Measurements from ENCODE around the gene KCNH1. TPM values are rescaled to one million over a fixed set of nuclear protein-coding genes. Genes with fewer than 3 reads are reported as not detected.

KCNH1 gene
- total and polyA plus RNA-seq, 2 of the 4 experiments (the other 2 are of a cell fraction): 0.27 to 0.54 TPM

- WGBS, 2 experiments (ENCODE audit: extremely low coverage in 2 of 2, insufficient read length in 1 of 2): no CpG with 5 or more reads among the region's 2 CpGs
- ATAC-seq (ENCODE audit: low read depth) (no peak), DNase-seq (no peak)
- no peak overlapping the region for H4K5ac ChIP-seq (ENCODE audit: low read depth, low read length)
- H3K4ac ChIP-seq (ENCODE audit: low read depth, low read length): no peak overlapping the region
- POLR2A ChIA-PET (ENCODE audit: unreplicated experiment): interaction anchor here (0.6 kb wide), 1 partner anchor 220 kb away, joined by 3 read pairs; no protein-coding TSS in a partner anchor
- intact Hi-C loops (cut with micrococcal nuclease) (no loop called here), dilution Hi-C loops (cut with HindIII; ENCODE audit: low sequenced_read_pairs, unreplicated experiment) (no loop called here), in situ Hi-C loops (cut with MboI; ENCODE audit: low sequenced_read_pairs) (no loop called here)
- H3K79me1 ChIP-seq (ENCODE audit: low read depth in 1 of 2, low read length in 2 of 2): no peaks in the 10 kb centered on the region
- H3K9me1 ChIP-seq (ENCODE audit: insufficient read depth, low read length): no peaks in the 10 kb centered on the region
- H4K20me1 ChIP-seq (ENCODE audit: insufficient read depth, low read length): no peaks in the 10 kb centered on the region
- H3K9me3 ChIP-seq (ENCODE audit: control insufficient read depth, insufficient read depth, low read length): no peaks in the 10 kb centered on the region
- H2AK5ac ChIP-seq (ENCODE audit: low read depth, low read length): no peak overlapping the region
- H2AK9ac ChIP-seq (replicated peaks; ENCODE audit: low read depth, low read length, poor library complexity): no peak overlapping the region
- no peak overlapping the region for H3K9ac ChIP-seq (ENCODE audit: low read depth, low read length)
- no peak overlapping the region for H2BK120ac ChIP-seq (ENCODE audit: low read depth, low read length)
- H3K56ac ChIP-seq (ENCODE audit: extremely low read depth, insufficient read depth, low read length): no peak overlapping the region
- TF ChIP-seq RCOR1 (IDR thresholded peaks at IDR 0.05; ENCODE audit: insufficient replicate concordance, low read length) (no peak), RFX5 (IDR thresholded peaks at IDR 0.05; ENCODE audit: low read depth, low read length) (no peak), BHLHE40 (IDR thresholded peaks at IDR 0.05; ENCODE audit: low read depth, low read length) (no peak), MXI1 (IDR thresholded peaks at IDR 0.05; ENCODE audit: borderline replicate concordance, low read depth, low read length) (no peak), POLR2A (IDR thresholded peaks at IDR 0.05; ENCODE audit: low read depth, low read length) (no peak), FOS (IDR thresholded peaks at IDR 0.05; ENCODE audit: low read depth, low read length) (no peak), RAD21 (IDR thresholded peaks at IDR 0.05; ENCODE audit: low read length) (no peak), CHD1 (IDR thresholded peaks at IDR 0.05; ENCODE audit: low read depth, low read length) (no peak), CEBPB (IDR thresholded peaks at IDR 0.05; ENCODE audit: low read depth, low read length) (no peak)
- TF ChIP-seq, protein P1, sequence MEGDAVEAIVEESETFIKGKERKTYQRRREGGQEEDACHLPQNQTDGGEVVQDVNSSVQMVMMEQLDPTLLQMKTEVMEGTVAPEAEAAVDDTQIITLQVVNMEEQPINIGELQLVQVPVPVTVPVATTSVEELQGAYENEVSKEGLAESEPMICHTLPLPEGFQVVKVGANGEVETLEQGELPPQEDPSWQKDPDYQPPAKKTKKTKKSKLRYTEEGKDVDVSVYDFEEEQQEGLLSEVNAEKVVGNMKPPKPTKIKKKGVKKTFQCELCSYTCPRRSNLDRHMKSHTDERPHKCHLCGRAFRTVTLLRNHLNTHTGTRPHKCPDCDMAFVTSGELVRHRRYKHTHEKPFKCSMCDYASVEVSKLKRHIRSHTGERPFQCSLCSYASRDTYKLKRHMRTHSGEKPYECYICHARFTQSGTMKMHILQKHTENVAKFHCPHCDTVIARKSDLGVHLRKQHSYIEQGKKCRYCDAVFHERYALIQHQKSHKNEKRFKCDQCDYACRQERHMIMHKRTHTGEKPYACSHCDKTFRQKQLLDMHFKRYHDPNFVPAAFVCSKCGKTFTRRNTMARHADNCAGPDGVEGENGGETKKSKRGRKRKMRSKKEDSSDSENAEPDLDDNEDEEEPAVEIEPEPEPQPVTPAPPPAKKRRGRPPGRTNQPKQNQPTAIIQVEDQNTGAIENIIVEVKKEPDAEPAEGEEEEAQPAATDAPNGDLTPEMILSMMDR (conservative IDR thresholded peaks at IDR 0.05; ENCODE audit: low read depth, low read length): no peak
- TF ChIP-seq, protein P2, sequence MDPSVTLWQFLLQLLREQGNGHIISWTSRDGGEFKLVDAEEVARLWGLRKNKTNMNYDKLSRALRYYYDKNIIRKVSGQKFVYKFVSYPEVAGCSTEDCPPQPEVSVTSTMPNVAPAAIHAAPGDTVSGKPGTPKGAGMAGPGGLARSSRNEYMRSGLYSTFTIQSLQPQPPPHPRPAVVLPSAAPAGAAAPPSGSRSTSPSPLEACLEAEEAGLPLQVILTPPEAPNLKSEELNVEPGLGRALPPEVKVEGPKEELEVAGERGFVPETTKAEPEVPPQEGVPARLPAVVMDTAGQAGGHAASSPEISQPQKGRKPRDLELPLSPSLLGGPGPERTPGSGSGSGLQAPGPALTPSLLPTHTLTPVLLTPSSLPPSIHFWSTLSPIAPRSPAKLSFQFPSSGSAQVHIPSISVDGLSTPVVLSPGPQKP (IDR thresholded peaks at IDR 0.05; ENCODE audit: borderline replicate concordance, low read depth, low read length): no peak
- TF ChIP-seq, protein P3, sequence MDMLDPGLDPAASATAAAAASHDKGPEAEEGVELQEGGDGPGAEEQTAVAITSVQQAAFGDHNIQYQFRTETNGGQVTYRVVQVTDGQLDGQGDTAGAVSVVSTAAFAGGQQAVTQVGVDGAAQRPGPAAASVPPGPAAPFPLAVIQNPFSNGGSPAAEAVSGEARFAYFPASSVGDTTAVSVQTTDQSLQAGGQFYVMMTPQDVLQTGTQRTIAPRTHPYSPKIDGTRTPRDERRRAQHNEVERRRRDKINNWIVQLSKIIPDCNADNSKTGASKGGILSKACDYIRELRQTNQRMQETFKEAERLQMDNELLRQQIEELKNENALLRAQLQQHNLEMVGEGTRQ (IDR thresholded peaks at IDR 0.05; ENCODE audit: low read depth, low read length): no peak
- H2BK15ac ChIP-seq (ENCODE audit: low read depth, low read length): no peak overlapping the region
- no peak overlapping the region for H4K8ac ChIP-seq (ENCODE audit: low read depth in 2 of 2, low read length in 2 of 2)
- H4K91ac ChIP-seq (ENCODE audit: insufficient read depth, low read depth, low read length): no peak overlapping the region
- H3K18ac ChIP-seq (ENCODE audit: low read depth, low read length): no peak overlapping the region
- no peaks in the 10 kb centered on the region for H3K36me3 ChIP-seq (ENCODE audit: control insufficient read depth, insufficient read depth, low read length)
- CTCF ChIA-PET: no interaction called here
- H3K14ac ChIP-seq (replicated peaks; ENCODE audit: low read depth, low read length): no peak overlapping the region
- H3K4me2 ChIP-seq (ENCODE audit: low read depth, low read length): no peak overlapping the region
- no peak overlapping the region for H2BK5ac ChIP-seq (ENCODE audit: low read depth, low read length, poor library complexity, severe bottlenecking)
- no peak overlapping the region for H3K23ac ChIP-seq (ENCODE audit: low read depth, low read length)
- no peak overlapping the region for H2AFZ ChIP-seq (replicated peaks; ENCODE audit: low read length, poor library complexity)
- H3K27ac ChIP-seq (ENCODE audit: insufficient read depth, low read length): no peak overlapping the region
- no peak overlapping the region for H2BK20ac ChIP-seq (ENCODE audit: low read depth, low read length)
- no peak overlapping the region for H3K4me3 ChIP-seq (ENCODE audit: insufficient read depth, low read depth, low read length)
- BruUV-seq (replicated peaks): no TSS peak
- no peaks in the 10 kb centered on the region for H3K4me1 ChIP-seq (ENCODE audit: control insufficient read depth, insufficient read depth, low read length)
- no peaks in the 10 kb centered on the region for H3K27me3 ChIP-seq (ENCODE audit: control insufficient read depth, insufficient read depth, low read length)
Measured at GRCh38 chr1:211113566-211113965, 20.4 kb downstream of the KCNH1 start.
